ENCODE data around the gene MFSD11.
"Not testable (repeated sequence)": the region's sequence is repeated elsewhere in the genome, so short reads cannot be mapped to it uniquely, and the experiment has no call there.

MFSD11 gene

DNA sequence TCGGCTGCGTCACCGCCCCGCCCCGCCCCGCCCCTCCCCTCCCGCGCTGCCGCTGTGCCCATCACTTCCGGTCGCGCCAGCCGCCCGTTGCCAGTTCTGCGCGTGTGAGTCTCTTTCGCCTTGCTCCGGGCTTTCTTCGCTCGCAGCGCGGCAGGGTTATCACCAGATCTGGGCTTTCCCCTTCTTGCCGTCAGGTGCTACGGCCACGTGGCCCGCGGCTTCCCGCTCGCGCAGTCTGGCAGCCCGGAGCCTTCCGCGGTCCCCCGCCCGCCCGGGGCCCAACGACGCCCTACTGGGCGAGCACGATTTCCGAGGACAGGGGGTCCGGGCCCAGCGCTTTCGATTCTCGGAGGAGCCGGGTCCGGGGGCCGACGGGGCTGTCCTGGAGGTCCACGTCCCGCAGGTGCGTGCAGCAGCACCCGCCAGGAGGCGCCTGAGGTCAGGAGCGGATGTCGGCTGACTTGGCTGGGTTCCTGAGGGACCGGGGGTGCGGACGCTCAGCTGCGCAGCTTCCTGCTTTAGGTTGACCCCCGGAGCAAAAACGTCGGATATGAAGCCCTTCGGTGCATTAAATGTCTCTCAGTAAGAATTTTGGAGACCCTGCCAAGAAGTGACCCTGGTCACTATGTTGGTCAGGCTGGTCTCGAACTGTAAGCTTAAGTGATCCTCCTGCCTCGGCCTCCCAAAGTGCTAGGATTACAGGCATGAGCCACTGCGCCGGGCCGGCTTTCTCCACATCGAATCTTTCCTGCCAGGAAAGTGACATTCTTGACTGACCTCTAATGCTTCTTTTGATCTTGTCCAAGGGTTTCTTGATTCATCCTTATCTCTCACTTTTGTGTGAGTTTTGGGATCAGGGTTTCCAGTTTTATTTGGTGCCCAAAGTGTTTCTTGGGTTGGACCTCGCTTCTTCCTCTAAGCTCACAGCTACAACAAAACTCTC is 10.9 kb upstream of the MFSD11 start, which contains the start of gene METTL23:
METTL23 (plus strand) TSS at position 64 of the 943 bp plus-strand sequence. CDS start 2,872 bp downstream, outside the sequence.
- peak; percentile 72 for DNase-seq

DNA sequence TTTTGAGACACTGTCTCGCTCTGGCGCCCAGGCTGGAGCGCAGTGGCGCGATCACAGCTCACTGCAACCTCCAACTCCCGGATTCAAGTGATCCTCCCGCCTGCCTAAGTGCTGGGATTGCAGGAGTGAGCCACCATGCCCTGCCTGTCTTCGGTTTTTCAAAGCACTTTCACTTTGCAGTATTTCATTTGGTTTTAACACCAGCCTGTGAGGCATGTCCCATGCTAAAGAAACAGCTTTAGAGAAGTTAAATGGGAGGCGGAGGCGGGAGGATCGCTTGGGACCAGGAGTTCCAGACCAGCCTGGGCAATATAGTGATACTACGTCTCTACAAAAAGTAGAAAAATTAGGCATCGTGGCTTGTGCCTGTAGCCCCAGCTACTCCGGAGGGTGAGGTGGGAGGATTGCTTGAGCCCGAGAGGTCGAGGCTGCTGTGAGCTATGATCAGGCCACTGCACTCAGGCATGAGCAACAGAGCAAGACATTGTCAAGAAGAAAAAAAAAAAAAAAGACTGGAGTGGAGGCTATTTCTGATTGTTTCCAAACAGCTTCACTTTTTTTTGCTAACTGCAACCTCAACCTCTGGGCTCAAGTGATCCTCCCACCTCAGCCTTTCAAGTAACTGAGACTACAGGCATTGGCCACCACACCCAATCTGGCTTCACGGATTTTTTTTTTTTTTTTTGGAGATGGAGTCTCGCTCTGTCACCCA is 10.0 kb upstream of the MFSD11 start:
- DNase-seq: no peak

DNA sequence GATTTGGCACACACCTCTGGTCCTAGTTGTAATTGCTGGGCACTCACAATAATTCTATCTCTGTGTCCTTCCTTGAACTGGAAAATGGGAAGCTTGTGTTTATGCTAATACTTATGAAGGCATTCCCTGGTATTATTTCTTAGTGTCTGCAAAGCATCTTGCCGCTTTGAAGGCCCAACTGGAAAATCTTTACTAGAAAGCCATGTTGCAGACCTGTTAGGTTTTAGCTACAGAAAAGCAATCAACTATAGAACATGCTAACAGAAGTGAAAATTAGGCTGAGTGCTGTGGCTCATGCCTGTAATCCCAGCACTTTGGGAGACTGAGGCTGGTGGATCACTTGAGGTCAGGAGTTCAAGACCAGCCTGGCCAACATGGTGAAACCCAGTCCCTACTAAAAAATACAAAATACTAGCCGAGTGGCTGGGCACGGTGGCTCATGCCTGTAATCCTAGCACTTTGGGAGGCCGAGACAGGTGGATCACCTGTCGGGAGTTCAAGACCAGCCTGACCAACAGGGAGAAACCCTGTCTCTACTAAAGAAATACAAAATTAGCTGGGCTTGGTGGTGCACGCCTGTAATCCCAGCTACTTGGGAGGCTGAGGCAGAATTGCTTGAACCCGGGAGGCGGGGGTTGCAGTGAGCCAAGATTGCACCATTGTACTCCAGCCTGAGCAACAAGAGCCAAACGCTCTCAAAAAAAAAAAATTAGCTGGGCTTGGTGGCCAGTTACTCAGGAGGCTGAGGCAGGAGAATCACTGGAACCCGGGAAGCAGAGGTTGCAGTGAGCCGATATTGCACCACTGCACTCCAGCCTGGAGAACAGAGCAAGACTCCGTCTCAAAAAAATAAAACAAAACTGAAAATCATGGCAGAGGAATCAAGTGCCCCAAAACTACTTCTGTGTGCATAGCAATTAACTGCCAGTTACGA is 5.9 kb upstream of the MFSD11 start:
- not testable (repeated sequence) for DNase-seq

DNA sequence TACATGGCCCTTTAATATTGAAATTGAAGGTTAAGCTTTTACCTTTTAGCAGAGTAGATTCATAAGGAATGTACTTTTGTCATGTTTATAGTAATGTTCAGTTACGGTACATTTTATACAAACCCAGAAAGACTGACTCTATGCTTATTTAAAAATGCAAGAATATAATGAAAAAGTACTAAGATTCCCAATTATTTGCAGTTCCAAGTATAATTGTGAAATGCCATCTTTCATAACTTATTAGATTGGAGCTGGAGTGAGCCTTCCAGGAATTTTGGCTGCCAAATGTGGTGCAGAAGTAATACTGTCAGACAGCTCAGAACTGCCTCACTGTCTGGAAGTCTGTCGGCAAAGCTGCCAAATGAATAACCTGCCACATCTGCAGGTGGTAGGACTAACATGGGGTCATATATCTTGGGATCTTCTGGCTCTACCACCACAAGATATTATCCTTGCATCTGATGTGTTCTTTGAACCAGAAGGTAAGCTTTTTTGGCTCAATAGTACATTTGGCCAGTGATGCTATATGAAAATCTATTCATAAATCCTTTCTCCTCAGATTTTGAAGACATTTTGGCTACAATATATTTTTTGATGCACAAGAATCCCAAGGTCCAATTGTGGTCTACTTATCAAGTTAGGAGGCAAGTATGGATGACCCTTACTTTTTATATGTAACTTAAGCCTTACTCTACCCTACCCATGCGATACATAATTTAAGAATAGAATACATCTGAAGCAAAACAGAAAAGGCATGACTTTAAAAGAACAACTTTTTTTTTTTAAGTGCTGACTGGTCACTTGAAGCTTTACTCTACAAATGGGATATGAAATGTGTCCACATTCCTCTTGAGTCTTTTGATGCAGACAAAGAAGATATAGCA is 4.9 kb upstream of the MFSD11 start:
- DNase-seq: no peak

DNA sequence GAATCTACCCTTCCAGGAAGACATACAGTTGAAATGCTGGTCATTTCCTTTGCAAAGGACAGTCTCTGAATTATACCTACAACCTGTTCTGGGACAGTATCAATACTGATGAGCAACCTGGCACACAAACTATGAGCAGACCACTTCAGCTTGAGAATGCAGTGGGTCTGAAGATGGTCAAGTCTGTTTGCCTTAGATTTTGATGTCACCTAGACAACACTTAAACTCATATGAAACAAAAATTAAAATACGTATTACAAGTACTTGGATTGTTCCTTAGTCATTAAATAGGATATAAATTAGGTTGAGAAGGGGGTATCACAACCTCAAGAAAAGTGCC is 4.3 kb upstream of the MFSD11 start:
- no peak for DNase-seq

DNA sequence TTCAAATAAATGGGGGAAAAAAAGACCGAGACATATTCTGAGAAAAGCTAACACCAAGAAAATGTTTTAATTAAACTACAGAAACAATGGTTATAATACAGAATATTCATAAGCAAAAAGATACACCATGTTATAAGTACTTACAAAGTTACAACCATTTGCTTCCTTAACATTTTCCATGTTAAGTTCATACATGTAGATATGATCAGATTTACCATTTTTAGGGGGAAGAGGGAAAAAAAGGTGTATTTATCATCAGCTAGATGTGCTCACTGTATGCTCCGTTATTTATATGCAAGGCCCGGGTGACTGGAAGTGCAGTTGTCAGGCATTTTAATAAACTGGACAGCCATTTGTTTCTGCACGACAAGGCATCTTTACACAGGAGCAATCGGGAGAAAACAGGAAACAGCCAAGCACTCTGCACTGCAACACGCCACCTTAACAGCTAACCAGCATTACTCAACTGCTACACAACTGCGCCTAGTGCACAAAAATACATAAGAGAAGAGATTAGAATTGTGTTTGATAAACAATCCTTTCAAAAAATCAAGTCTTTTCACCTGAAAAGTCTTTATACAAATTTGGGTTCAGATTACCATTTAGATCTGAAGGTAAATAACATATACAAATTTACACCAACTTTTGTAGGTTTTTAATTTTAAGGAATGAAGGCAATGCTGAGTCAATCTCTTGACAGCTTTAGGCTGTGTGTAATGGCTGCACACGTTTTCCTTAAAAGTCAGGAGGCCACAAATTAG is 3.7 kb upstream of the MFSD11 start:
- no peak for DNase-seq

DNA sequence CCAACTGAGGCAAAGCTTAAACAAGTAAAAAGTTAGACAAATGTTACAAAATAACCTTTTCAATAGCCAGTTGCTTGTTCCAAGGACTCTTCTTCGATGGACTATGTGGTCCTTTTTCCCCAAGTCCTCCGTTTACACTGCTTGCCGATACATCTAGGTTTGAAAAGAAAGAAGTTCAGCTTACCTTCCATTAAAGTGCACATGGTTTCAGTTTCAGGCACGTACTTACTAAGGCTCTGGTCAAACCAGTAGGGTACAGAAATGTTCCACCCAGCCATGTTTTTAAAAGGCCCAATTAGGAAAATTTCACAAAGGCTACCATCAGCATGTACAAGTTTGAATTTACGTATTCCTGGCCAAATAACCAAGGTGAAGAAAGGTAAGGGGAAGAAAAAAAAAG is 2.9 kb upstream of the MFSD11 start:
- DNase-seq: peak; percentile 22

DNA sequence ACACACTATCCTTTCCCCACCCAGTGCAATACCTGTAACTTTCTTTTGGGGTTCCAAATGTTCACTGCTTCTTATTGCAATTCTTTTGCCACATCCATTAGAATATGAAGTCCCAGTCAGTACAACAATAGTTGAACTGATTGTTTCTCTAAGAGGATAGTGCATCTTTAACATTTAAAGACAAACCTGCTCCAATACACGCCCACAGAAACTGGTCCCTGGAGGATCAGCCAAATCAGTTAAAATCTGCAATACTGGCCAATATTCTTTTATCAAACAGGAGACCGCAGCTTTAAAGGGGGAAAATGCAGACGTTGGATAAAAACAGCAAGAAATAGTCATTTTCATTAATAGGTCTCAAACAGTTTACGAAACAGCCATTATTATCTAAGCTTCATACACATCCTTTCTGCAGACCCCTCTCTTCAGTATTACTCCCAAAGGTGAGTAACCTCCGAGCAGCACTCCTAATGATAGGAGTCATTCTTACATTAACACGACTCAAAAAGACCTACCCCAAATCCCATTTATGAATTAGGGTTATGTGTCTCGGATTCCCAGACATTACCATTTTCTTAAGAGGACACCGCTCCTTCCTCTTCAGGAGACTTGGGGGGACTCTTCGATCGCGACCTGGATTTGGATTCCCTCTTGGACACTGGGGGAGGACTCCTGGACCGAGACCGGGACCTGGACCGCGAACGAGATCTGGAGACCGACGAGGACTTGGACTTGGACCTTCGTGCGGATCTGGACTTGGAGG is 2.2 kb upstream of the MFSD11 start:
- no peak for DNase-seq

DNA sequence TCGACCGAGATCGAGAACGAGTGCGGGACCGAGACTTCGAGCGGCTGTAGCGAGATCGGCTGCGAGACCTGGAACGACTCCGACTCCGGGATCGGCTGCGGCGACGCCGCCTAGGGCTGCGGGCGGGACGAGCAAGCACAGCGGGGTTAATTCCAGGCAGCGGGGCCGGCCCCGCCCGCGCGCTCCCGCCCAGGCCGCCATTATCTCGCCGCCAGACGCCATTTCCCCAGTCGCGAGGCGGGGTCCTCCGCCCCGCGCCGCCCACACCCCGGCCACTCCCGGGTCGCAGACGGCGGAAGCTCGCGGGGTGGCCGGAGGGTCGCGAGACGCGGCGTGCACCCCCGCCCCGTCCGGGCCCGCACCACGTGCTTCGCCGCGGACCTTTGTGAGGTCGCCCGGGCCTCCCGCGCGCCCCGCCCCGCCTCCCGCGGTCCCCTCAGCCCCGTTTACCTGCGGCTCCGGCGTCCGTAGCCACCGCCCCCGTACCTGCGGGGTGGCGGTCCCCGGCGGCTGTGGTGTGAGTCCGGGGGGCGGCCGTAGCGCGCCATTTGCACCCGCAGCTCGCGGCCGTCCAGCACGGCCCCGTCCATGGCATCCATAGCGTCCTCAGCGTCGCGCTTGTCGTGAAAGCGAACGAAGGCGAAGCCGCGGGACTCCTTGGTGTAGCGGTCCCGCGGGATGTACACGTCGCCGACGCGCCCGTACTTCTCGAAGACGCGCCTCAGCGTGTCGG is 1.4 kb upstream of the MFSD11 start:
- DNase-seq: peak; percentile 64

DNA sequence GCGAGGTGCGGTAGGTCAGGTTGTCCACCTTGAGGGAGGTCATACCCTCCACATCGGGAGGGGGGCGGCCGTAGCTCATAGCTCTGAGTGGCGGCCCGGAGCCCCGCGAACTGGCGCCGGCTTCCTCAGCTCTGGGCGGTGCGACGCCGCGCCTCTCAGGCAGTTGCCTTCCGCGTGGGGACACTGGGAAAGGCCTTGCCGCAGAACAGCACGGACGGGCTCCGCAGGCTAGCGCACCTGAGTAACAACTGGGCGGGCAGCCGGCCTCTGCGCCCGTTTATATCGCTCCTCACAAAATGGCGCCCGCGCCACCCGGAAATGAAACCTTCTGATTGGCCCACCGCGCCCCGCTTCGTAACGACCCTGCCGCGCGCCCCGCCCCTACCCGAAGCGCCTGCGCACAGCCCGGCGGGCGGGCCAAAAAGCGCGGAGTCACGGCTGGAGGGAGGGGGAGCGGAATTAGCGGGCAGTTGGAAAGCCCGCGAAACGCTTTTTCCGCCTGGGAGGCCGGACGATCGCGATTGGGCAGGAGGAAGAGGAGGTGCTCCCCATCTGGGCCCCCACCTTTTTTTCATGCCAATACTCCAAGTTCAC is 740 bp upstream of the MFSD11 start, which contains the start of gene SRSF2:
SRSF2 (minus strand) TSS at position 250 of the 594 bp plus-strand sequence; CDS start at position 79, 171 bp downstream.
- peak; percentile 99 for DNase-seq

DNA sequence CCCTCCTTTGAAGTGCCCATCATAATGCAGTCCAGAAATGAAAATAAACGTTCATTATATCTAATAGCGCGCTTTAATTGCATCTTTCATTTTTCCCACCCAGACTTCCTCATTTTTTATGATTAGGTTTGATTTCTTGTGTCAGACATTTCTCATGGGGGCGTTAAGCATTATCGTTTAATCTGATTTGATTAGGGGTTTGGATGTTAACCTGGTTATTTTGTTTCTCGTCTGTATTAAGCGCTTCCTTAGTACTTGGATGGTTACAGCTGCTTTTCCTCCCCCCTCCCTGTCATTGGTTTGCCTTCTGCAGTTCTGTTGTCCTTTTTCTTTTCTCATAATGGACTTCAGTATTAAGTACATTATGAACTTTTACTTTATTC is 540 bp downstream of the MFSD11 start:
- DNase-seq: no peak

DNA sequence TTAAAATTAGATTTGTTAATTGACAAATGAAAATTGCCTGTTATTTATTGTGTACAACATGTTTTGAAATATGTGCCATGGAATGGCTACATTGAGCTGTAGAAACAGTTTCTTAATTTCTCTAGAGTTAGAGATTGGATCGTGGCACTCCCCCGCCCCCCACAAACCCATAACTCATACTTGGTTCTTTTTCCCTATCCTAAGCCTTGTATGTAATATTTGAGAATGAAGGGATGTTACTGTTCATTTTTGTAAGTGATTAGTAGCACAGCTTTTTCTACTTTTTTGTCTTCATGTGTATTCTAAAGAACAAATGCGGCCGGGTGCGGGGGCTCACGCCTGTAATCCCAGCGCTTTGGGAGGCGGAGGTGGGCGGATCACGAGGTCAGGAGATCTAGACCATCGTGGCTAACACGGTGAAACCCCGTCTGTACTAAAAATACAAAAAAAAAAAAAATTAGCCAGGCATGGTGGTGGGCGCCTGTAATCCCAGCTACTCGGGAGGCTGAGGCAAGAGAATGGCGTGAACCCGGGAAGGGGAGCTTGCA is 1.7 kb downstream of the MFSD11 start:
- not testable (repeated sequence) for DNase-seq

DNA sequence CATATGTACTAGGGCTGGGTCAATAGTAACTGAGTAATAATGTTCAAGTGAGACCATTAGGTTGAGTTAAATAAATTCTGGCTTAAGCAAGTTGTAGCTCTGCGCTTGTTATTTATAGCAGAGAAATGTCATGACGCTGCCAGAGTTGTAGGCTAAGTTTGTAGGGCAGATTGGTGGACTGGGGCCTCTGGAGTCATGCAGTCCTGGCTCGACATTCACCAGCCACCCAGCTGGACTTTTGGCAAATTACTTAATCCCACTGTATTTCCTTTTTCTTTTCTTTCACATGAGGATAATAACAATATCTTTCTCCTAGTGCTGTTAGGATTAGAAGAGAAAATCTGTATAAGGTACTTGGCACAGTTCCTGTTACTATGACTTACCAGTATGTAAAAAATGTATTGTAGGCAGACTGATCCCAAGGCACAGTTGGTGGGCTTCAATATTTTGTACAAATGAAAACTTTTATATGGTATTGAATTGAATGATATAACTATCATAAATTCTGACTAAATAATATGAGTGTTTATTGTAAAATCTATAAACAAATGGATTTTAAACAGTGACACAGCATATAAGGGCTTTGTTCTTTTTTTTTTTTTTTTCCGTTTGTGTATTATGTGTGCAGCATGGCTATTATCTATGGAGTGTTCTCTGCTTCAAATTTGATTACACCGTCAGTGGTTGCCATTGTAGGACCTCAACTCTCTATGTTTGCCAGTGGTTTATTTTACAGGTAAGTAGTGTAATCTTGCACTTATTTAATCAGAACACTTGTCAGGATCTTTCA is 2.6 kb downstream of the MFSD11 start:
- DNase-seq: no peak

DNA sequence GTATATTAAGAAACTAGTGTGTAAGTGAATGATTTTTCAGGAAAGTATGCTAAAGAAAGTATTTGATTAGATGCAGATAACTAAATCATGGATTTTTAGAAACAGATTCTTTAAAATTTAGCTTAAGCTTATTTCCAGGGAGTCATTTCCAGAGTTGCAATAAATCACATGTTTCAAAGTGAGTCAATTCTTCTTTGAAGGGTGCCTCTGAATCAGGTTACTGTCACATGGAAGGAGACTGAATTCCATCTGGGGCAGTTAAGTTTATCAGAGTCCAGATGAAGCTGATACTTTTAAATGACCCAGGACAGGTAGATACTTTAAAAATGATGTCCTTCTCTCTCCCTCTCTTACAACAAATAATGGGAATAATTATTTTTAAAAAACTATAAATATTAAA is 5.0 kb downstream of the MFSD11 start:
- DNase-seq: no peak

DNA sequence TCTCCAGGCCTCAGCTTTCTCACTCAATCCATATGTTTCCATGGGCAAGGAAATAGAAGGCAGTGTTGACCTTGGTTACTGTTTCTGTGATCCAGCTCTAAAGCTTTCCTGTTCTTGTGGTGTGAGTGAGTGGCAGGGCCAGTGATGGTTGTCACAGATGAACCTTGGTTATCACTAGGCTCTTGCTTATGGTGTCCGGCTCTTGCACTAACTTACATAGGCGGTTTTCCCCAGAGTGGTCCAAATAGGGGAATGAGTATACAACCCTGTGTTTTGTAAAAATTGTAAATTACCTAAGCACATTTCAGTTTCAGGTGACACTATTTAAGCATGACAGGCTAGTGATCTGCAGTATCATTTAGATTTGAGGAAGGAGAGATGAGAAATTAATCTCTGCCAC is 6.8 kb downstream of the MFSD11 start:
- DNase-seq: no peak

DNA sequence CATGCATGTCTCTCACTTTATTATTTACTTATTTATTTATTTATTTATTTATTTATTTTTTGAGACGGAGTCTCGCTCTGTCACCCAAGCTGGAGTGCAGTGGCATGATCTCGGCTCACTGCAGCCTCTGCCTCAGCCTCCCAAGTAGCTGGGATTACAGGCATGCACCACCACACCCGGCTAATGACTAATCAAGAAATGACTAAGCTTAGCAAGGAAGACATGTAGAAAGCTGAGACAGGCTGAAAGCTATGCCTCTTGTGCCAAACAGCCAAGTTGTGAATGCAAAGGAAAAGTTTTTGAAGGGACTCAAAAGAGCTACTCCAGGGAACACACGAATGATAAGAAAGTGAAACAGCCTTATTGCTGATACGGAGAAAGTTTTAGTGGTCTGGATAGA is 7.9 kb downstream of the MFSD11 start:
- peak; percentile 59 for DNase-seq

DNA sequence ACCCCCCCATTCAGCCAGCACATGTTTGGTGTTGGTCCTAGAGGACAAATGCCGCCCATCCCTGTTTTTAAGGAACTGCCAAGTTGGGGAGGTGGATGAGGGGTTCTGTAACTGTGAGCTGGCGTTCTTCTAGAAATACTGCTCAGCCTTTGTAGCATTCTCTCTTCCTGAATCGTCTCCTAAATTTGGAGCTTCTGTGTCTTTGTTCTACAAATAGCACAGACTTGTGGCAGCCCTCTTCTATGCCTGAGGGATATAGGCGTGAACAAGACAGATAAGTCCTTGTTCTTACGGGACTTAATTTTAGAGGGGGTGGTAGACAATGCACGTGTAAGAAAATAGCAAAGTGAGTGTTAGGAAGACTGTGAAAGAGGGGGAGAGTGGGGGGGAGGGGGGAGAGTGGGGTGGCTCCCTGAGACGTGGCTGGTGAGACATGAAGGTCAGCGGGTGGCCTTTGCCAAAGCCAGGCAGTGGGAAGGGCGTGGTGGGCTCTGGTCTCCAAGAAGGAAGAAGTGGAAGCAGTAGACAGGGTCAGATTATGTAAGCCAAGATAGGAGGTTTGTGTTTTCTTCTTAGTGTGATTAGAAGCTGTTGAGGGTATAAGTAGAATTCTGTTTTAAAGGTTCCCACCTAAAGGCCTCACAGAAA is 9.9 kb downstream of the MFSD11 start:
- DNase-seq: no peak
